Fibroblast of pulmonary artery (primary cell): ENCODE measurements around the gene LIME1.

Source experiments
- DNase-seq: peaks from one replicate; pipeline ENCODE4 v3.0.0-alpha.2; 2010; ENCODE audit warnings: low read depth
- H3K4me3 ChIP-seq: replicated peaks from 2 replicates; pipeline ENCODE4 v1.5.1; 2011; ENCODE audit warnings: low read depth, mild to moderate bottlenecking, control low read depth, low read length, moderate library complexity
- CTCF ChIP-seq: IDR thresholded peaks from 2 replicates; pipeline ENCODE4 v1.5.1; 2011; ENCODE audit warnings: mild to moderate bottlenecking, control low read depth, low read length, inconsistent platforms; ENCODE audit errors: missing control alignments

The LIME1 gene

GRCh38 chr20:63706852-63707557 is 29.5 kb upstream of the LIME1 start:
- peak; percentile 31 for TF ChIP-seq CTCF
- DNase-seq = peak; percentile 47
- peak overlapping the region; percentile 74 for H3K4me3 ChIP-seq

GRCh38 chr20:63707558-63708300 is 28.7 kb upstream of the LIME1 start, which contains the start of the genes ARFRP1 and ZGPAT:
ARFRP1 (minus strand) TSS chr20:63707976; CDS start chr20:63707091, 885 bp downstream.
ZGPAT (plus strand) TSS chr20:63708039; CDS start chr20:63708581, 542 bp downstream.
- peak within 1 kb of the TSS; percentile 74 for H3K4me3 ChIP-seq
- peak; percentile 79 for DNase-seq
- TF ChIP-seq CTCF = no peak

- no peak for DNase-seq
- TF ChIP-seq CTCF = no peak
- peak overlapping the region; percentile 74 for H3K4me3 ChIP-seq
Observed at GRCh38 chr20:63708301-63709148, 27.9 kb upstream of the LIME1 start.

GRCh38 chr20:63709149-63709527 is 27.3 kb upstream of the LIME1 start:
- no peak for TF ChIP-seq CTCF
- peak overlapping the region; percentile 74 for H3K4me3 ChIP-seq
- no peak for DNase-seq

- DNase-seq = no peak
- H3K4me3 ChIP-seq = no peak overlapping the region
- no peak for TF ChIP-seq CTCF
Observed at GRCh38 chr20:63711085-63711645, 25.3 kb upstream of the LIME1 start.

GRCh38 chr20:63712191-63712590 is 24.3 kb upstream of the LIME1 start:
- no peak for DNase-seq
- H3K4me3 ChIP-seq = no peak overlapping the region
- TF ChIP-seq CTCF = no peak
